MM.1S (cell line): Measurements from ENCODE around the gene TMA16.

Source experiments
- EZH2 ChIP-seq: fragments of 300-600 bp; sonication (generic); optimal IDR thresholded peaks from 2 replicates; pipeline ENCODE3; 2017; ENCODE audit warnings: low read depth, mild to moderate bottlenecking, antibody characterized with exemption, low read length, mixed read lengths
- EZH2phosphoT487 ChIP-seq: fragments of 300-600 bp; sonication (generic); IDR thresholded peaks from 2 replicates; pipeline ENCODE4 v1.6.1; 2018; ENCODE audit warnings: antibody characterized with exemption, low read length
- TF ChIP-seq, protein P1 (sequence below): fragments of 300-600 bp; sonication (generic); IDR thresholded peaks from 2 replicates; pipeline ENCODE4 v1.5.1; 2016; ENCODE audit warnings: antibody characterized with exemption, low read length, mixed read lengths

DNA sequence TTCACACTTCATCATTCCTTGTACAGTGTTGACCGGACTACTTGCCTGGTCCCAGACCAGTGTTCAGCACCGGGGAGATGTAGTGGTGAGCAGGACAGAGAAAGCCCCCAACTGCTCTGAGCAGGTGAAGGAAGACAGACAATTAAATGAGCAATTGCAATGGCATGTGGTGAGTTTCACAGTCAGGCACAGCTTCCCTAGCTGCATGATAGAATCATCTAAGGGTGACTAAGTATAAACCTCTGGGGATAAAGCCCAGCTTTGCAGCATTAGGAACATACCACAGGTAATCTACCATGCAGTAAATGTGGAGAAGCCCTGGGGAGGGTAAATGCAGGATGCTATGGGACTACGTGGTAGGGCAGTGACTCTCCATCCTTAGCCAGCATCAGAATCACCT lies 47.8 kb downstream of the TMA16 start:
- TF ChIP-seq, protein P1, sequence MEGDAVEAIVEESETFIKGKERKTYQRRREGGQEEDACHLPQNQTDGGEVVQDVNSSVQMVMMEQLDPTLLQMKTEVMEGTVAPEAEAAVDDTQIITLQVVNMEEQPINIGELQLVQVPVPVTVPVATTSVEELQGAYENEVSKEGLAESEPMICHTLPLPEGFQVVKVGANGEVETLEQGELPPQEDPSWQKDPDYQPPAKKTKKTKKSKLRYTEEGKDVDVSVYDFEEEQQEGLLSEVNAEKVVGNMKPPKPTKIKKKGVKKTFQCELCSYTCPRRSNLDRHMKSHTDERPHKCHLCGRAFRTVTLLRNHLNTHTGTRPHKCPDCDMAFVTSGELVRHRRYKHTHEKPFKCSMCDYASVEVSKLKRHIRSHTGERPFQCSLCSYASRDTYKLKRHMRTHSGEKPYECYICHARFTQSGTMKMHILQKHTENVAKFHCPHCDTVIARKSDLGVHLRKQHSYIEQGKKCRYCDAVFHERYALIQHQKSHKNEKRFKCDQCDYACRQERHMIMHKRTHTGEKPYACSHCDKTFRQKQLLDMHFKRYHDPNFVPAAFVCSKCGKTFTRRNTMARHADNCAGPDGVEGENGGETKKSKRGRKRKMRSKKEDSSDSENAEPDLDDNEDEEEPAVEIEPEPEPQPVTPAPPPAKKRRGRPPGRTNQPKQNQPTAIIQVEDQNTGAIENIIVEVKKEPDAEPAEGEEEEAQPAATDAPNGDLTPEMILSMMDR = no peak
- no peak for TF ChIP-seq EZH2
- TF ChIP-seq EZH2phosphoT487 = no peak
